K562 (cell line): ENCODE data around the gene PLCL1. TPM values are rescaled to one million over a fixed set of nuclear protein-coding genes. Genes with fewer than 3 reads are reported as not detected.

Experiments used
- ATAC-seq: fragments of 200-7000 bp; cut with Tn5 transposase; 3 replicates; pipeline ENCODE4 v1.9.1; 2020; ENCODE audit warnings: moderate library complexity
- BruUV-seq: library from RNA; stranded (reverse); fragments of 400-500 nt; replicated peaks from 2 replicates; lab custom pipeline; 2021; lab: Mats Ljungman, UMichigan
- CTCF ChIA-PET: fragments of 300-600 bp; formaldehyde crosslinking; extraction: SDS; loops from one replicate; lab custom pipeline; 2021; ENCODE audit warnings: low intra/inter-chr PET ratio; lab: Yijun Ruan, JAX
- POLR2A ChIA-PET: fragments of 300-600, 350-650 bp; sonication (Branson Sonifier 250); formaldehyde crosslinking; extraction: SDS; loops from one replicate; lab custom pipeline; 2021; ENCODE audit warnings: antibody characterized with exemption, inconsistent platforms; lab: Yijun Ruan, JAX
- DNase-seq, 4 experiments: peaks; one replicate each; pipeline versions ENCODE4 v3.0.0 to v3.0.0-alpha.2; 2011 to 2018; ENCODE audit warnings: low spot score in 3 of 4, mixed read lengths in 3 of 4; ENCODE audit errors: extremely low read depth in 1 of 4
- FAIRE-seq: peaks from 2 replicates; lab custom pipeline; 2011; peaks lifted over from hg19 to GRCh38; lab: Jason Lieb, UNC
- H2AFZ ChIP-seq: 2 replicates; pipeline ENCODE4 v1.6.0; 2011; ENCODE audit warnings: low read depth, low read length, control low read depth, inconsistent platforms
- H3K27ac ChIP-seq: fragments of 200-600 bp; 3 replicates; pipeline ENCODE4 v1.8.0; 2011; ENCODE audit warnings: low read depth, mild to moderate bottlenecking, control low read depth, inconsistent platforms, low read length, moderate library complexity, mixed read lengths; ENCODE audit errors: extremely low read depth
- H3K27me3 ChIP-seq, 2 experiments: fragments of 300-600 bp in 1 of 2; 2 replicates in 1 of 2; 3 replicates in 1 of 2; pipeline versions ENCODE4 v1.6.0 to v1.8.0; 2011; ENCODE audit warnings: inconsistent platforms in 2 of 2, low read length in 2 of 2, mild to moderate bottlenecking in 1 of 2, mixed read lengths in 1 of 2, moderate library complexity in 1 of 2; ENCODE audit not compliant: control insufficient read depth in 2 of 2, insufficient read depth in 2 of 2
- H3K36me3 ChIP-seq: fragments of 300-600 bp; 3 replicates; pipeline ENCODE4 v1.8.0; 2011; ENCODE audit warnings: mild to moderate bottlenecking, low read length, inconsistent platforms; ENCODE audit not compliant: control insufficient read depth, insufficient read depth
- H3K4me1 ChIP-seq, 2 experiments: fragments of 200-600 bp in 1 of 2; replicated peaks in 1 of 2; 2 replicates in 1 of 2; 3 replicates in 1 of 2; pipeline versions ENCODE4 v1.5.1 to v1.8.0; 2011; ENCODE audit warnings: inconsistent platforms in 2 of 2, low read length in 2 of 2, mild to moderate bottlenecking in 1 of 2, mixed read lengths in 1 of 2, moderate library complexity in 1 of 2; ENCODE audit not compliant: control insufficient read depth in 2 of 2, insufficient read depth in 2 of 2
- H3K4me2 ChIP-seq: 2 replicates; pipeline ENCODE4 v1.6.1; 2011; ENCODE audit warnings: low read length, control low read depth, inconsistent platforms, mixed read lengths; ENCODE audit not compliant: insufficient read depth
- H3K4me3 ChIP-seq: fragments of 200-600 bp; sonication (generic), shearing (Covaris generic); 2 replicates; pipeline ENCODE4 v1.5.1; 2016; ENCODE audit warnings: control low read depth, inconsistent platforms
- H3K79me2 ChIP-seq: fragments of 200-600 bp; 3 replicates; pipeline ENCODE4 v1.8.0; 2011; ENCODE audit warnings: low read length, inconsistent platforms; ENCODE audit not compliant: control insufficient read depth, insufficient read depth
- H3K9ac ChIP-seq, 2 experiments: 2 replicates each; pipeline versions ENCODE4 v1.6.0 to v1.6.1; 2011; ENCODE audit warnings: low read depth in 2 of 2, low read length in 2 of 2, control low read depth in 1 of 2, inconsistent platforms in 1 of 2, mild to moderate bottlenecking in 1 of 2, mixed read lengths in 1 of 2; ENCODE audit not compliant: insufficient read depth in 1 of 2
- H3K9me1 ChIP-seq: one replicate; pipeline ENCODE4 v1.6.0; 2011; ENCODE audit warnings: inconsistent platforms, mild to moderate bottlenecking, low read length, moderate library complexity; ENCODE audit not compliant: control insufficient read depth, insufficient read depth
- H3K9me3 ChIP-seq: replicated peaks from 2 replicates; pipeline ENCODE4 v1.5.1; 2011; ENCODE audit warnings: low read depth, low read length, inconsistent platforms; ENCODE audit not compliant: control insufficient read depth, insufficient read depth
- H4K20me1 ChIP-seq: replicated peaks from 2 replicates; pipeline ENCODE4 v1.6.1; 2011; ENCODE audit warnings: low read length, inconsistent platforms, mixed read lengths; ENCODE audit not compliant: control insufficient read depth, insufficient read depth
- CTCF ChIP-seq, 3 experiments: IDR thresholded peaks in 2 of 3; conservative IDR thresholded peaks in 1 of 3; 2 replicates each; pipeline ENCODE4 v1.5.1; 2011 to 2012; ENCODE audit warnings: low read length in 3 of 3, mild to moderate bottlenecking in 3 of 3, control low read depth in 2 of 3, improper control_type of control experiment in 1 of 3, inconsistent platforms in 1 of 3, low read depth in 1 of 3, mixed read lengths in 1 of 3, moderate library complexity in 1 of 3; ENCODE audit not compliant: insufficient read depth in 2 of 3
- NFIC ChIP-seq: fragments of 450-650 bp; IDR thresholded peaks from 2 replicates; pipeline ENCODE4 v1.6.1; 2017; ENCODE audit warnings: mild to moderate bottlenecking, inconsistent platforms
- SREBF2 ChIP-seq: sonication (generic); formaldehyde crosslinking; IDR thresholded peaks from 2 replicates; pipeline ENCODE4 v1.4.0; 2020; ENCODE audit warnings: mild to moderate bottlenecking, missing genetic modification reagents
- ZBED1 ChIP-seq: IDR thresholded peaks from 2 replicates; pipeline ENCODE4 v1.6.1; 2014
- WGBS: fragments of 100-300 bp; shearing (Covaris generic); methylation state at CpG from one replicate; pipeline ENCODE4 v1.1.6; 2016; ENCODE audit warnings: low coverage, mixed read lengths; ENCODE audit not compliant: insufficient coverage; ENCODE audit errors: missing lambda C conversion rate; 5-methylcytosine and 5-hydroxymethylcytosine counted together
- in situ Hi-C: fragments of 300-500 bp; cut with MboI; formaldehyde crosslinking; loops from 4 replicates; pipeline ENCODE4 v1.15.0; 2018; ENCODE audit warnings: inconsistent platforms, mixed read lengths
- intact Hi-C: fragments of 100-400 bp; cut with micrococcal nuclease; formaldehyde crosslinking; loops from 2 replicates; pipeline ENCODE4 v1.14.2; 2022
- polyA plus RNA-seq, 8 experiments: library from polyadenylated mRNA; depleted of rRNA in 4 of 8; stranded (reverse) in 5 of 8; unstranded in 3 of 8; fragments of >200 nt; fragmentation: Nextera tagmentation in 2 of 8; fragmentation: Illumina TruSeq in 1 of 8; extraction: Ambion mirVana in 2 of 8; extraction: Trizol in 1 of 8; gene quantifications; 2 replicates each; pipeline versions ENCODE4 v1.2.1 to v1.2.3, GENCODE V29; 2011 to 2014; ENCODE audit warnings: inconsistent platforms in 1 of 8, missing spikeins in 1 of 8
- total RNA-seq, 7 experiments: library from RNA; depleted of rRNA in 6 of 7; stranded (reverse); fragments of >200 nt in 6 of 7; fragmentation: Illumina TruSeq in 2 of 7; extraction: Trizol in 2 of 7; gene quantifications; 2 replicates each; pipeline versions ENCODE4 v1.2.1 to v1.2.3, GENCODE V29; 2011 to 2021; ENCODE audit warnings: low replicate concordance in 1 of 7

PLCL1 gene
- total and polyA plus RNA-seq, 9 of the 15 experiments (the other 6 are each of a cell fraction or from before 2014, with no cell fraction given): 2.0 to 17.7 (median 8.6) TPM

GRCh38 chr2:197913084-197913483 lies 108.7 kb downstream of the PLCL1 start:
- no peaks in the 10 kb centered on the region for H3K9me3 ChIP-seq
- no peak overlapping the region for H2AFZ ChIP-seq
- ChIA-PET POLR2A (no interaction called here), CTCF (no interaction called here)
- H3K79me2 ChIP-seq: peaks cover 47% of the 10 kb centered on the region; the same call in 2 of the 3 replicates
- ATAC-seq (no peak), FAIRE-seq (no peak), DNase-seq (no peak)
- peaks cover 0 to 39% of the 10 kb centered on the region in 2 experiments; a peak in 2 of 5 replicates for H3K4me1 ChIP-seq
- no peaks in the 10 kb centered on the region for H3K9me1 ChIP-seq
- no peaks in the 10 kb centered on the region for H4K20me1 ChIP-seq
- H3K4me3 ChIP-seq: no peak overlapping the region
- H3K27me3 ChIP-seq: no peaks in the 10 kb centered on the region
- 72% methylated on average over 2 of the region's 3 CpGs for WGBS
- peak overlapping the region; percentile 7; the same call in 1 of the 3 replicates for H3K27ac ChIP-seq
- in situ Hi-C loops (no loop called here), intact Hi-C loops (no loop called here)
- no peak overlapping the region for H3K4me2 ChIP-seq
- peaks cover 6% of the 10 kb centered on the region; the same call in 1 of the 3 replicates for H3K36me3 ChIP-seq
- H3K9ac ChIP-seq: no peak overlapping the region
- TF ChIP-seq ZBED1 (no peak), SREBF2 (no peak), NFIC (no peak), CTCF (IDR thresholded peaks at IDR 0.05 in 2 of 3, conservative IDR thresholded peaks at IDR 0.05 in 1 of 3; ENCODE audit: insufficient read depth in 2 of 3, low read depth in 1 of 3, low read length in 3 of 3) (no peak)
- no TSS peak for BruUV-seq
